ENCODE measurements around the gene ANXA5.

Gene ANXA5

GRCh38 chr4:121712001-121712651, 15.3 kb upstream of the ANXA5 start:
- no peak for DNase-seq (ENCODE audit: low read depth in 2 of 2)

GRCh38 chr4:121711263-121712000, 14.7 kb upstream of the ANXA5 start:
- no peak for DNase-seq (ENCODE audit: low read depth in 2 of 2)

- DNase-seq (ENCODE audit: low read depth in 2 of 2): no peak
Observed at GRCh38 chr4:121709766-121710405, 13.1 kb upstream of the ANXA5 start.

GRCh38 chr4:121707344-121707743, 10.6 kb upstream of the ANXA5 start:
- no peak for DNase-seq (ENCODE audit: low read depth in 2 of 2)

GRCh38 chr4:121706595-121707021, 9.8 kb upstream of the ANXA5 start:
- peak; percentile 25 to 41 for DNase-seq (ENCODE audit: low read depth in 2 of 2)

- DNase-seq (ENCODE audit: low read depth in 2 of 2): no peak
Observed at GRCh38 chr4:121705521-121705920, 8.7 kb upstream of the ANXA5 start.

- no peak for DNase-seq (ENCODE audit: low read depth in 2 of 2)
Observed at GRCh38 chr4:121702136-121702535, 5.4 kb upstream of the ANXA5 start.

GRCh38 chr4:121701263-121701662, 4.5 kb upstream of the ANXA5 start:
- no peak for DNase-seq (ENCODE audit: low read depth in 2 of 2)

- DNase-seq (ENCODE audit: low read depth in 2 of 2): no peak
Observed at GRCh38 chr4:121698236-121698671, 1.5 kb upstream of the ANXA5 start.

GRCh38 chr4:121697564-121697963, 784 bp upstream of the ANXA5 start:
- DNase-seq (ENCODE audit: low read depth in 2 of 2): no peak

GRCh38 chr4:121696170-121696580, 605 bp downstream of the ANXA5 start:
- peak; percentile 14 to 29 for DNase-seq (ENCODE audit: low read depth in 2 of 2)

- no peak for DNase-seq (ENCODE audit: low read depth in 2 of 2)
Observed at GRCh38 chr4:121693886-121694285, 2.9 kb downstream of the ANXA5 start.

GRCh38 chr4:121693450-121693849, 3.3 kb downstream of the ANXA5 start:
- no peak for DNase-seq (ENCODE audit: low read depth in 2 of 2)

- DNase-seq (ENCODE audit: low read depth in 2 of 2): no peak
Observed at GRCh38 chr4:121692261-121692660, 4.5 kb downstream of the ANXA5 start.

GRCh38 chr4:121690001-121690400, 6.8 kb downstream of the ANXA5 start:
- DNase-seq (ENCODE audit: low read depth in 2 of 2): no peak

GRCh38 chr4:121688701-121689100, 8.1 kb downstream of the ANXA5 start:
- DNase-seq (ENCODE audit: low read depth in 2 of 2): no peak

- no peak for DNase-seq (ENCODE audit: low read depth in 2 of 2)
Observed at GRCh38 chr4:121688261-121688660, 8.5 kb downstream of the ANXA5 start.

- no peak for DNase-seq (ENCODE audit: low read depth in 2 of 2)
Observed at GRCh38 chr4:121686255-121686654, 10.5 kb downstream of the ANXA5 start.

- no peak for DNase-seq (ENCODE audit: low read depth in 2 of 2)
Observed at GRCh38 chr4:121685257-121685656, 11.5 kb downstream of the ANXA5 start.

- DNase-seq (ENCODE audit: low read depth in 2 of 2): no peak
Observed at GRCh38 chr4:121684561-121684960, 12.2 kb downstream of the ANXA5 start.

GRCh38 chr4:121684016-121684415, 12.8 kb downstream of the ANXA5 start:
- DNase-seq (ENCODE audit: low read depth in 2 of 2): no peak

GRCh38 chr4:121680571-121680970, 16.2 kb downstream of the ANXA5 start:
- no peak for DNase-seq (ENCODE audit: low read depth in 2 of 2)

- DNase-seq (ENCODE audit: low read depth in 2 of 2): no peak
Observed at GRCh38 chr4:121679951-121680350, 16.8 kb downstream of the ANXA5 start.

Measured in activated CD8-positive, alpha-beta memory T cell treated with anti-CD3 and anti-CD28 coated beads for 4 hours (primary cell).